Natural killer cell (primary cell): ENCODE results near the gene ANKRD11. TPM values are rescaled to one million over a fixed set of nuclear protein-coding genes. Genes with fewer than 3 reads are reported as not detected.

Source experiments
- ATAC-seq, 3 donors: fragments of 150-1000 bp in 2 of 3; fragments of 200-7000 bp in 1 of 3; cut with Tn5 transposase; 1 replicate in 1 of 3; 2 replicates in 2 of 3; pipeline ENCODE4 v1.10.0; 2021; ENCODE audit warnings: mild to moderate bottlenecking in 2 of 3, moderate library complexity in 2 of 3
- DNase-seq, 2 donors: peaks; one replicate each; pipeline versions ENCODE4 v3.0.0 to v3.0.0-alpha.2; 2013 to 2021; ENCODE audit warnings: mixed read lengths in 1 of 2
- H3K27ac ChIP-seq: one replicate; pipeline ENCODE4 v1.5.1; 2013; ENCODE audit warnings: mild to moderate bottlenecking, low read length
- H3K27me3 ChIP-seq: one replicate; pipeline ENCODE4 v1.6.1; 2013; ENCODE audit warnings: low read length; ENCODE audit not compliant: control insufficient read depth, insufficient read depth
- H3K36me3 ChIP-seq: one replicate; pipeline ENCODE4 v1.6.1; 2013; ENCODE audit warnings: low read length; ENCODE audit not compliant: control insufficient read depth, insufficient read depth
- H3K4me1 ChIP-seq: one replicate; pipeline ENCODE4 v1.6.1; 2013; ENCODE audit warnings: low read length; ENCODE audit not compliant: control insufficient read depth, insufficient read depth
- H3K4me3 ChIP-seq: one replicate; pipeline ENCODE4 v1.5.1; 2013; ENCODE audit warnings: low read length
- H3K9me3 ChIP-seq: one replicate; pipeline ENCODE4 v1.6.1; 2013; ENCODE audit warnings: low read length; ENCODE audit not compliant: control insufficient read depth, insufficient read depth
- H3K27ac Mint-ChIP-seq, 2 donors: one replicate each; pipeline ENCODE4 v1.8.0; 2022; ENCODE audit warnings: mild to moderate bottlenecking in 2 of 2, mixed read lengths in 2 of 2, moderate library complexity in 1 of 2
- H3K27me3 Mint-ChIP-seq, 2 donors: one replicate each; pipeline ENCODE4 v1.8.0; 2022; ENCODE audit warnings: low read depth in 2 of 2, mixed read lengths in 2 of 2
- H3K36me3 Mint-ChIP-seq: one replicate; pipeline ENCODE4 v1.8.0; 2022; ENCODE audit warnings: mixed read lengths
- H3K4me1 Mint-ChIP-seq, 2 donors: one replicate each; pipeline ENCODE4 v1.8.0; 2022; ENCODE audit warnings: mixed read lengths in 2 of 2
- H3K4me3 Mint-ChIP-seq: one replicate; pipeline ENCODE4 v1.8.0; 2022; ENCODE audit warnings: mild to moderate bottlenecking, moderate library complexity, mixed read lengths
- H3K9me3 Mint-ChIP-seq, 2 donors: one replicate each; pipeline ENCODE4 v1.8.0; 2022; ENCODE audit warnings: mixed read lengths in 2 of 2
- CTCF ChIP-seq: fragments of 200-600 bp; IDR thresholded peaks from one replicate; pipeline ENCODE4 v1.8.0; 2022; ENCODE audit warnings: antibody characterized with exemption
- WGBS: methylation state at CpG from one replicate; pipeline ENCODE4 v1.1.7; 2013; ENCODE audit warnings: missing lambda C conversion rate; ENCODE audit not compliant: insufficient coverage; 5-methylcytosine and 5-hydroxymethylcytosine counted together
- intact Hi-C: fragments of 100-400 bp; cut with micrococcal nuclease; formaldehyde crosslinking; loops from one replicate; pipeline ENCODE4 v1.14.2; 2022
- total RNA-seq, 4 donors: library from RNA; stranded (reverse); fragments of 120-200 nt in 1 of 4; gene quantifications; one replicate each; pipeline versions ENCODE4 v1.2.3 to v1.2.4, GENCODE V29; 2013 to 2022

Gene ANKRD11
- total RNA-seq, 3 donors from 2014 or later (not counting 1 experiment from before 2014, with no cell fraction given): 230 to 299 (median 287) TPM

GRCh38 chr16:89326721-89327120, 163.6 kb downstream of the ANKRD11 start:
- Mint-ChIP-seq H3K36me3 (no peaks in the 10 kb centered on the region), H3K9me3 (no peaks in the 10 kb centered on the region), H3K27me3 (no peaks in the 10 kb centered on the region), H3K27ac (peak overlapping the region; percentile 67), H3K4me1 (peaks cover 73 to 75% of the 10 kb centered on the region in 2 donors), H3K4me3 (no peak overlapping the region)
- H3K36me3 ChIP-seq: peaks cover 8% of the 10 kb centered on the region
- DNase-seq (no peak), ATAC-seq (no peak)
- H3K27ac ChIP-seq: no peak overlapping the region
- no peak for TF ChIP-seq CTCF
- no peaks in the 10 kb centered on the region for H3K9me3 ChIP-seq
- H3K27me3 ChIP-seq: no peaks in the 10 kb centered on the region
- intact Hi-C loops: no loop called here
- no peak overlapping the region for H3K4me3 ChIP-seq
- peaks cover 89% of the 10 kb centered on the region for H3K4me1 ChIP-seq
- WGBS: 87% methylated on average over 7 of the region's 7 CpGs

- Mint-ChIP-seq H3K4me1 (peaks cover 67 to 70% of the 10 kb centered on the region in 2 donors), H3K9me3 (no peaks in the 10 kb centered on the region), H3K4me3 (peak overlapping the region; percentile 60), H3K27me3 (no peaks in the 10 kb centered on the region), H3K27ac (peak overlapping the region; percentile 67), H3K36me3 (no peaks in the 10 kb centered on the region)
- Histone ChIP-seq H3K9me3 (no peaks in the 10 kb centered on the region), H3K27me3 (no peaks in the 10 kb centered on the region), H3K36me3 (peaks cover 8% of the 10 kb centered on the region), H3K4me1 (peaks cover 88% of the 10 kb centered on the region), H3K4me3 (no peak overlapping the region), H3K27ac (no peak overlapping the region)
- DNase-seq (peak in 1 of 2 donors; percentile 51), ATAC-seq (peak; percentile 64 to 83 (median 67))
- 33% methylated on average over 15 of the region's 18 CpGs for whole genome bisulfite sequencing
- TF ChIP-seq CTCF: no peak
- intact Hi-C loops: no loop called here
Measured at GRCh38 chr16:89325861-89326471, 164.4 kb downstream of the ANKRD11 start.

GRCh38 chr16:89324056-89325010, 166.0 kb downstream of the ANKRD11 start:
- peaks cover 8% of the 10 kb centered on the region for H3K36me3 ChIP-seq
- H3K27me3 ChIP-seq: no peaks in the 10 kb centered on the region
- ATAC-seq: no peak
- no peaks in the 10 kb centered on the region for H3K27me3 Mint-ChIP-seq
- no peak overlapping the region for H3K4me3 ChIP-seq
- H3K4me3 Mint-ChIP-seq: no peak overlapping the region
- no peaks in the 10 kb centered on the region for H3K9me3 ChIP-seq
- DNase-seq: no peak
- WGBS: 79% methylated on average over 31 of the region's 32 CpGs
- H3K36me3 Mint-ChIP-seq: no peaks in the 10 kb centered on the region
- H3K4me1 ChIP-seq: peaks cover 88% of the 10 kb centered on the region
- intact Hi-C loops: no loop called here
- no peaks in the 10 kb centered on the region for H3K9me3 Mint-ChIP-seq
- TF ChIP-seq CTCF: no peak
- peak overlapping the region; percentile 11 to 67 for H3K27ac Mint-ChIP-seq
- H3K4me1 Mint-ChIP-seq: peaks cover 79% of the 10 kb centered on the region in 2 donors
- no peak overlapping the region for H3K27ac ChIP-seq
